ENCODE measurements around the gene PRKCE.

Gene PRKCE

GRCh38 chr2:45946023-45946422 is 294.5 kb downstream of the PRKCE start:
- no peak for DNase-seq

GRCh38 chr2:45950606-45951005 is 299.1 kb downstream of the PRKCE start:
- no peak for DNase-seq

DNA sequence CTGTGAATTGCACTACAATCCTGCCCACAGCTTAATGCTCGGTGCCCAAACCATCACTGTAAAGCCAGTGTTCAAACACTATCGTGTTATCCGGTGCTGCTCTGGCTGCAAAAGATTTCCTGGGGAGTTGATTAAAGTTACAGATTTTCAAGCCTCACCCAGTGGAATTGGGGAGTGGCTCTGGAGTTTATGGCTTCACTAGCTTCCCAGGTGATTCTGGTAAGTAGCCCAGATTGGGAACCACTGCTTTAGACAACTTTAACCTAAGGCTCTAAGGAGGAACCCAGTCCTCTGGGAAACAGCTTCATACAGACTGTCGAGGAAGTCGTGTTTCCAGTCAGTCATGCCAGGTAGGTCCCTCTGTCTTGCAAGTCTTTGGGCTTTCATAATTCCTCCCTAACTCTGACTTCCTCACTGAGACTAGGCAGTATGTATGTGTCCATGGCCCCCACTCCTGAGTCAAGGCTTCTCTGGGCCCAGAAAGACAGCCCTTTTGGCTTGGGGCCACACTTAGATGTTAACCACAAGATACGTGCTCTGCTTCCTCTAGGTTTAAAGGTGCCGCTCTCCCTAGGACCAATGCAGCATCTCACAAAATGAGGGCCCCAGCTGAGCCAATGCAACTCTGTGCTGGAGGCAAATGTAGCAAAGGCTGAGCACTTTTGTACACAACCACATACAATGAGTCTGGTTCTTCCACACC is 299.7 kb downstream of the PRKCE start:
- DNase-seq, result no peak

DNA sequence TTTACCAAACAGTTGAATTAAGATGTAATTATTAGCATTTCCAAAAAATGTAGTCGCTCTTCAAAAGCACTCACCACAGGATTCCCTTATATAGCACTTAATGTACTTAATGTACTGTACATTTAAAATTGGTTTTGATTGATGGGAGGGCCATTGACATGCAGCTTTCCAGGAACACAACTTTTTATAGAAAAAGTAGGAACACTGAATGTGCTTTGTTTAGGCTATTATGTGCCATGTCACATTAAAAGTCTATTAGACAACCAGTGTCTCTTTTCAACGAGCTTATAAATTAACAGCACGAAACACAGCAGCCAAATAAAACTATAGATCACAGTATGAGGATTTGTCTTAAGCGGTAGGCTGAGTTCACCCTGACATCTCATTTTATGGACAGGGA is 301.1 kb downstream of the PRKCE start:
- no peak for DNase-seq

DNA sequence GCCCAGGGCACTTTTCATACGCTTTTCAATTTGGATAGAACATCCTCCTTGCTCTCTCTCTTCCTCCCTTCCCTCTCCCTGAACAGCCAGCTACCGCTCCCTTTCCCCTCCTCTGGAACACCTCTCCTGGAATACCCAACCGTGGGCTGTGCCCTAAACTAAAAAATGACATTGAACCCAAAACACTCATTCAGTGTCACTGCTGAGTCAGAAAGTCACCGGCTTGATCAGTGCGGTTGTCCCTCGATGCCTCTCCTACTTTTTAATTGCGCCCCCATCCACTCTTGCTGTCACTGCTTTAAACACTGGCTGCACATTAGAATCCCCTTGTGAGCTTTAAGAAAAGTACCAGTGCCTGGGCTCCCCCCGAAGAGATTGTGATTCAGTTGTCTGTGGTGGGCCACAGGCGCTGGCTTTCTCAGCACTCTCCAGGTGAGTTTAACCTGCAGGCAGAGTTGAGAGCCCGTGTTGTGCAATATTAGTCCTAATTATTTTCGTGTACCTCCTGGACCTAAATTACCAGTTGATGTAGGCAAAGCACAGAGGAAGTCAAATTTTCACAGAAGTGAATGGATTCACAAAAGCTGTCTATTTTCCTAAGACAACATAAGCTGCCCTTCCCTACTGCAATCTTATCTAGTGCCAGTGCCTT is 302.0 kb downstream of the PRKCE start:
- peak in 1 of 2 experiments; percentile 36 for DNase-seq

GRCh38 chr2:45954233-45954850 is 302.9 kb downstream of the PRKCE start:
- DNase-seq, result no peak

DNA sequence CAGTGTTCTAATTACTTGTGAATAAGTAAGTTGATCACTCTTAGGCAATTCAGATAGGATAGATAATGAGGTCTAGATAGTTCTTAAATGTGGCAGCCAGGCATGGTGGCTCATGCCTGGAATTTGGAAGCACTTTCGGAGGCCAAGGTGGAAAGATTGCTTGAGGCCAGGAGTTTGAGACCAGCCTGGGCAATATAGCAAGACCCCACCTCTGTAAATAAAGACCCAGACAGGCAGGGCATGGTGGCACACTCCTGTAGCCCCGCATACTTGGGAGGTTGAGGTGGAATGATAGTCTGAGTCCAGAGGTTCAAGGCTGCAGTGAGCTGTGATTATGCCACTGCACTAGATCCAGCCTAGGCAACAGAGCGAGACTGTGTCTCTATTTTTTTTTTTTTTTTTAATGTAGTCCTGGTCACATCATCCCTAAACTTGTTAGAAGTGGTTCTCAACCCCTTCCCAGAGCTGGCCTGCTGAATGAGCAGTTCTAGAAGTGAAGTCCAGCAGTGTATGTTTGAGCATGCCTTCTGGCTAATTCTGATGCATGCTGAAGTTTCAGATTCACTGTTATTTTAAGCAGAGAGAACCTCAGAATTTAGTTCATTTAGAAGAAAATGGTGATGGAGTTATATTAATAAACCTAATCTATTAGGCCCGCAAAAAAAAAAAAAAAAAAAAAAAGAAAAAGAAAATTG is 306.2 kb downstream of the PRKCE start:
- DNase-seq, result no peak

- no peak for DNase-seq
These were observed 308.8 kb downstream of the PRKCE start for GRCh38 chr2:45960057-45960863.

- no peak for DNase-seq
These were observed 310.9 kb downstream of the PRKCE start for GRCh38 chr2:45962177-45962921.

DNA sequence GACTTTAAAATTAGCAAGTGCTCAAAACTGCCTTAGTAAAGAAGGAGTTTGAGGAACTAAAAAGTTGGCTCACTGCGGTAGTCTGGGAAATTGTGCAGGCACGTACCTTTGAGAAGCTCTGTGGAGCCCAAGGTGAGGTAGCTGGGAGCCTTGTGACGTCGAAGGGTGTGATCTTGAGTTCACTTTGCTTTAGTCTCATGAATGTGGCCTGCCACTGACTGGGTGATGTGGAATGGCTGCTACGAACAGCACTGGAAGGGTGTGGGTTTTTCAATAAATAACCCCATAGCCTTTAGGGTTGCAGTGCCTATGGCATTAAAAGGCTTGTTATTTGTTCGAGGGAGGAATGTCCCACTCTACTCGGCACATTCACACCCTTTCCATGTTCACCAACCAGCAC is 312.3 kb downstream of the PRKCE start:
- DNase-seq, result no peak

GRCh38 chr2:45964223-45964841 is 312.9 kb downstream of the PRKCE start:
- DNase-seq, result no peak

- DNase-seq, result no peak
These were observed 313.4 kb downstream of the PRKCE start for GRCh38 chr2:45964906-45965305.

DNA sequence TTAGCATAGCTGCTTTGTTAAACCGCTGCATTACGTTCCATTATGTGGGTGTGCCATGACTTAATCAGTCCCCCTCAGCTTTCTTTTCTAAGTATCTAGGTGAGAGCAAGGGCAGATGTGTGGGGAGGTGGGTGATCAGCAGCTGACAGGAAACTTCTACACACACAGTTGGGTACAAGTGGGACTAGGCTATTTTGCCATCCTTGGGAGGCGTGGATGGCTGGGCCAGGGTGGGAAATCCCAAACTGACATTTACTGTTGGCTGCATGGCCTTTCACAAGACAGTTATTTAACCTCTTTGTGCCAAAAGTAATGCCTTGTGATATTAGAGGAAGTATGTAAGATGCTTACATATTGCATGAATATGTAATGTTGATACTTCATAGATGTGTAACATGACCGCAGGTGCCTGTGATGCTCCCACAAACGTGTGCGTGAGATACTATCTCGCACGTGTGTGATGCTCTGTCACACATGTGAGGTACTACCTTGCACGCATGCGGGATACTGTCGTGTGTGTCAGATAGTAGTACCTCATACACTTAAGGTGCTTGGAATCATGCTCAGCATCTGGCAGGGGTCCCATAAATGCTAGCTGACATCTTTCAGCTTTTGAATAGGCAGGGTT is 314.5 kb downstream of the PRKCE start:
- DNase-seq, result no peak

GRCh38 chr2:45968946-45969584 is 317.6 kb downstream of the PRKCE start:
- DNase-seq, result no peak

GRCh38 chr2:45973426-45973825 is 322.0 kb downstream of the PRKCE start:
- no peak for DNase-seq

- no peak for DNase-seq
These were observed 322.6 kb downstream of the PRKCE start for GRCh38 chr2:45974056-45974455.

GRCh38 chr2:45974762-45975408 is 323.4 kb downstream of the PRKCE start:
- DNase-seq, result no peak

DNA sequence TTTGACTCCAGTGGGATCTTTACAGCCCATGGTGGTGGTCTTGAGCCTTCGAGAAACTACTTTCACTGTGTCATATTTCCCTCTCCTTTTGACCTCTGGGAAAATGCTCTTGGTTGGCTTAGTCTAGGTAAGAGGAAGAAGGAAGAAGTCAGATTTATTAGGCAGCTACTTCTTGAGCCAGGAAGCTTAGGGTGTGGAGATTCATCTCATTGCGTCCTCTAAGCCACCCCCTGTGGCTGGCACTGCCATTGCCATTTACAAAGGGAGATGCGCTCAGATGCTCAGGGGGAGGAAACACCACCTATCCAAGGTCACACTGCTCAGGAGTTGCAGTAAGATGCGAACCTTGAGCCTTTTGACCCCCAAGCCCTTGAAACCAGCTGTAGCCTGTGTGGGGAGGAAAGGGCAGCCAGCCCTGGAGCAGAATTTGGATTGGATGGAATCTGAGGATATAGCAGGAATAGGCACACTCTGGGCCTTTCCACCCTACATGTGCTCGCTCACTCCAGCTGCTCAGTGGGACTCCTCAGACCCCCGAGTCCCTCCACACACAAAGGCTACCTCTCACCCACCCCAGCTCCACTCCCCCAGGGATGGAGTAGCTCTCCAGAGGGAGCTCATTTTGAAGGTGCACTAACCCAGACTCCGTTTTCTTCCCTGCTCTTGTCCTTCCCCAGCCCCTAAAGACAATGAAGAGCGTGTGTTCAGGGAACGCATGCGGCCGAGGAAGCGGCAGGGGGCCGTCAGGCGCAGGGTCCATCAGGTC is 324.5 kb downstream of the PRKCE start:
- no peak for DNase-seq

DNA sequence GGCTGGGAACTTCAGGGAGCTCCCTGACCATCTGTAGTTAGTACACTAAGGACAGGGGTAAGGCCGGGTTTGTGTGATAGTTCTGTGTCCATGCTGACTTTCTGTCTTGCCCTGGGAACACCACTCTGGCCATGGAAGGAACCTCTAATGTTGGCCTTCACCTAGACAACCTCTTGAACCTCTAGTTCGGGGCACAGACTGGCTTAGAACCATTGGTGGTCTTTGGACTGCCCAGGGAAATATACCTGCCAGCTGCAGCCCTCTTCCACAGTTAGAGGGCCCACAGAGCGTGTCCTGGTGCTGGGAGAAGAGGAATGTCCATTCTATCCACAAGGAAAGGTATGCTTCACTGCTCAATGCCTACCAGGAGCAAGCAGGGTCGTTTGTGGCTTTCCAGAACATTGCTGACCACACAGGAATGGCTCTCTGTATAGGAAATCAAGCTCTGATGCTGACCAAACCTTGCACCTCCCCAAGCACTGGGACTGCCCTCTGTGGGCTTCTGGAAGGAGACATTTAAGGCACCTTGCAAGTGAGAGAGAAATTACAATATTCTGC is 326.9 kb downstream of the PRKCE start:
- DNase-seq, result no peak
